CD8-positive, alpha-beta memory T cell (primary cell): Measurements from ENCODE around the gene FER1L5. TPM values are rescaled to one million over a fixed set of nuclear protein-coding genes. Genes with fewer than 3 reads are reported as not detected.

ENCODE experiments used
- CTCF ChIA-PET: fragments of 350-600 bp; sonication (Branson Sonifier 250); formaldehyde crosslinking; loops from one replicate; lab custom pipeline; 2021; ENCODE audit warnings: antibody characterized with exemption; lab: Charles Lee
- POLR2A ChIA-PET: fragments of 350-600 bp; sonication (Branson Sonifier 250); formaldehyde crosslinking; loops from one replicate; lab custom pipeline; 2021; ENCODE audit warnings: antibody characterized with exemption; lab: Charles Lee
- DNase-seq, 5 donors: peaks; one replicate each; pipeline versions ENCODE4 v3.0.0 to v3.0.0-alpha.2; 2020 to 2022; ENCODE audit warnings: mixed read lengths in 1 of 5
- H3K27ac ChIP-seq: one replicate; pipeline ENCODE4 v1.7.0; 2013; ENCODE audit warnings: low read depth, mild to moderate bottlenecking, low read length, moderate library complexity
- H3K27me3 ChIP-seq: 2 replicates; pipeline ENCODE4 v1.7.0; 2013; ENCODE audit warnings: low read length, mild to moderate bottlenecking; ENCODE audit not compliant: insufficient read depth, poor library complexity, severe bottlenecking
- H3K36me3 ChIP-seq: 2 replicates; pipeline ENCODE4 v1.7.0; 2013; ENCODE audit warnings: mild to moderate bottlenecking, low read length, moderate library complexity; ENCODE audit not compliant: insufficient read depth
- H3K4me1 ChIP-seq: 2 replicates; pipeline ENCODE4 v1.7.0; 2013; ENCODE audit warnings: mild to moderate bottlenecking, low read length, moderate library complexity; ENCODE audit not compliant: insufficient read depth
- H3K4me3 ChIP-seq: 2 replicates; pipeline ENCODE4 v1.7.0; 2013; ENCODE audit warnings: mild to moderate bottlenecking, low read length
- H3K9me3 ChIP-seq: 2 replicates; pipeline ENCODE4 v1.7.0; 2013; ENCODE audit warnings: mild to moderate bottlenecking, low read length
- H3K27ac Mint-ChIP-seq, 8 donors: one replicate each; pipeline ENCODE4 v1.8.0; 2020 to 2021; ENCODE audit warnings: mixed read lengths in 8 of 8, mild to moderate bottlenecking in 6 of 8, inconsistent platforms in 3 of 8, moderate library complexity in 3 of 8
- H3K27me3 Mint-ChIP-seq, 2 donors: one replicate each; pipeline ENCODE4 v1.8.0; 2020 to 2021; ENCODE audit warnings: mixed read lengths in 2 of 2, mild to moderate bottlenecking in 1 of 2, moderate library complexity in 1 of 2
- H3K36me3 Mint-ChIP-seq, 3 donors: one replicate each; pipeline ENCODE4 v1.8.0; 2020 to 2021; ENCODE audit warnings: mixed read lengths in 3 of 3, inconsistent platforms in 1 of 3, mild to moderate bottlenecking in 1 of 3
- H3K4me1 Mint-ChIP-seq, 3 donors: one replicate each; pipeline ENCODE4 v1.8.0; 2020 to 2021; ENCODE audit warnings: mixed read lengths in 3 of 3, inconsistent platforms in 1 of 3, mild to moderate bottlenecking in 1 of 3
- H3K4me3 Mint-ChIP-seq, 7 donors: one replicate each; pipeline ENCODE4 v1.8.0; 2020 to 2021; ENCODE audit warnings: mixed read lengths in 7 of 7, mild to moderate bottlenecking in 6 of 7, moderate library complexity in 4 of 7, inconsistent platforms in 2 of 7
- H3K9me3 Mint-ChIP-seq, 5 donors: one replicate each; pipeline ENCODE4 v1.8.0; 2020 to 2022; ENCODE audit warnings: mixed read lengths in 5 of 5, mild to moderate bottlenecking in 3 of 5, moderate library complexity in 2 of 5, inconsistent platforms in 1 of 5
- polyA plus RNA-seq: library from polyadenylated mRNA; unstranded; fragments of 300-500 nt; fragmentation: Illumina TruSeq; gene quantifications from one replicate; pipeline ENCODE4 v1.2.3, GENCODE V29; 2021
- total RNA-seq, 2 experiments: library from RNA; stranded (reverse); gene quantifications; one replicate each; pipeline ENCODE4 v1.2.3, GENCODE V29; 2021

Gene FER1L5
- total RNA-seq (not detected), polyA plus RNA-seq (not detected)

GRCh38 chr2:96642564-96643360 is at the start of gene FER1L5:
Gene FER1L5 (plus strand): TSS chr2:96642764. CDS start chr2:96642837, 73 bp downstream.
- no peak for DNase-seq
- no peaks in the 10 kb centered on the region for H3K9me3 Mint-ChIP-seq
- Histone ChIP-seq H3K36me3 (no peaks in the 10 kb centered on the region), H3K9me3 (no peaks in the 10 kb centered on the region), H3K27me3 (no peaks in the 10 kb centered on the region), H3K27ac (no peak within 1 kb of the TSS), H3K4me3 (no peak within 1 kb of the TSS), H3K4me1 (peaks cover 6% of the 10 kb centered on the region)
- peaks cover 0 to 3% of the 10 kb centered on the region in 2 donors for H3K27me3 Mint-ChIP-seq
- peaks cover 3 to 4% (median 3%) of the 10 kb centered on the region in 3 donors for H3K4me1 Mint-ChIP-seq
- peaks cover 0 to 1% (median 0%) of the 10 kb centered on the region in 3 donors for H3K36me3 Mint-ChIP-seq
- ChIA-PET CTCF (no interaction called here), POLR2A (no interaction called here)
- H3K4me3 Mint-ChIP-seq = no peak within 1 kb of the TSS
- no peak within 1 kb of the TSS for H3K27ac Mint-ChIP-seq

GRCh38 chr2:96594282-96594681 is 48.3 kb upstream of the FER1L5 start:
- no peaks in the 10 kb centered on the region for H3K27me3 ChIP-seq
- Mint-ChIP-seq H3K27me3 (no peaks in the 10 kb centered on the region), H3K4me1 (peaks cover 39 to 56% (median 55%) of the 10 kb centered on the region in 3 donors), H3K9me3 (no peaks in the 10 kb centered on the region), H3K27ac (peak overlapping the region; percentile 78 to 96 (median 86)), H3K4me3 (peak overlapping the region in 6 of 7 donors; percentile 46 to 68 (median 62)), H3K36me3 (peaks cover 11 to 77% (median 22%) of the 10 kb centered on the region in 3 donors)
- no peak overlapping the region for H3K27ac ChIP-seq
- peak overlapping the region; percentile 15 for H3K4me3 ChIP-seq
- H3K9me3 ChIP-seq = no peaks in the 10 kb centered on the region
- peaks cover 27% of the 10 kb centered on the region for H3K4me1 ChIP-seq
- no peak for DNase-seq
- ChIA-PET CTCF (interaction anchor here (1.1 to 3.5 kb wide), 5 partner anchors 40 to 206 kb away, joined by 3 to 10 read pairs (median 4); no protein-coding TSS in a partner anchor), POLR2A (interaction anchor here (0.7 to 1.2 kb wide), 3 partner anchors 43 to 448 kb away, joined by 3 to 9 read pairs (median 3); no protein-coding TSS in a partner anchor)
- H3K36me3 ChIP-seq = peaks cover 13% of the 10 kb centered on the region

- POLR2A ChIA-PET = interaction anchor here (0.7 to 1.2 kb wide), 3 partner anchors 43 to 448 kb away, joined by 3 to 9 read pairs (median 3); no protein-coding TSS in a partner anchor
- Histone ChIP-seq H3K4me1 (peaks cover 27% of the 10 kb centered on the region), H3K4me3 (peak overlapping the region; percentile 15), H3K27me3 (no peaks in the 10 kb centered on the region), H3K36me3 (peaks cover 15% of the 10 kb centered on the region), H3K9me3 (no peaks in the 10 kb centered on the region), H3K27ac (no peak overlapping the region)
- H3K27ac Mint-ChIP-seq = peak overlapping the region; percentile 78 to 96 (median 86)
- H3K36me3 Mint-ChIP-seq = peaks cover 11 to 78% (median 20%) of the 10 kb centered on the region in 3 donors
- H3K4me1 Mint-ChIP-seq = peaks cover 37 to 53% (median 51%) of the 10 kb centered on the region in 3 donors
- H3K27me3 Mint-ChIP-seq = no peaks in the 10 kb centered on the region
- H3K9me3 Mint-ChIP-seq = no peaks in the 10 kb centered on the region
- CTCF ChIA-PET = interaction anchor here (1.1 to 3.5 kb wide), 4 partner anchors 41 to 206 kb away, joined by 3 to 10 read pairs (median 4); no protein-coding TSS in a partner anchor
- DNase-seq = peak in 2 of 5 donors; percentile 31 to 37
- H3K4me3 Mint-ChIP-seq = peak overlapping the region in 6 of 7 donors; percentile 46 to 68 (median 62)
Observed at GRCh38 chr2:96594691-96595152, 47.8 kb upstream of the FER1L5 start.

GRCh38 chr2:96596596-96596995 is 46.0 kb upstream of the FER1L5 start:
- H3K36me3 ChIP-seq = peaks cover 28% of the 10 kb centered on the region
- H3K4me1 ChIP-seq = peaks cover 27% of the 10 kb centered on the region
- no peaks in the 10 kb centered on the region for H3K9me3 ChIP-seq
- Mint-ChIP-seq H3K4me1 (peaks cover 37 to 49% (median 46%) of the 10 kb centered on the region in 3 donors), H3K27ac (peak overlapping the region in 4 of 8 donors; percentile 13 to 60 (median 38)), H3K36me3 (peaks cover 11 to 91% (median 35%) of the 10 kb centered on the region in 3 donors), H3K27me3 (no peaks in the 10 kb centered on the region), H3K9me3 (no peaks in the 10 kb centered on the region), H3K4me3 (no peak overlapping the region)
- H3K27me3 ChIP-seq = no peaks in the 10 kb centered on the region
- no peak overlapping the region for H3K4me3 ChIP-seq
- no peak overlapping the region for H3K27ac ChIP-seq
- ChIA-PET POLR2A (interaction anchor here (0.8 kb wide), 1 partner anchor 116 kb away, joined by 4 read pairs; no protein-coding TSS in a partner anchor), CTCF (no interaction called here)
- no peak for DNase-seq

GRCh38 chr2:96599941-96600340 is 42.6 kb upstream of the FER1L5 start:
- no peaks in the 10 kb centered on the region for H3K27me3 ChIP-seq
- no peaks in the 10 kb centered on the region for H3K27me3 Mint-ChIP-seq
- peaks cover 57% of the 10 kb centered on the region for H3K36me3 ChIP-seq
- peaks cover 9% of the 10 kb centered on the region for H3K4me1 ChIP-seq
- H3K9me3 ChIP-seq = no peaks in the 10 kb centered on the region
- no peak overlapping the region for H3K4me3 Mint-ChIP-seq
- no peaks in the 10 kb centered on the region for H3K9me3 Mint-ChIP-seq
- peaks cover 3 to 91% (median 30%) of the 10 kb centered on the region in 3 donors for H3K36me3 Mint-ChIP-seq
- CTCF ChIA-PET = no interaction called here
- no peak overlapping the region for H3K27ac ChIP-seq
- no peak overlapping the region for H3K4me3 ChIP-seq
- DNase-seq = no peak
- H3K27ac Mint-ChIP-seq = peak overlapping the region in 4 of 8 donors; percentile 1 to 52 (median 28)
- peaks cover 12 to 16% (median 13%) of the 10 kb centered on the region in 3 donors for H3K4me1 Mint-ChIP-seq
- POLR2A ChIA-PET = no interaction called here

GRCh38 chr2:96601382-96602292 is 40.9 kb upstream of the FER1L5 start:
- H3K36me3 Mint-ChIP-seq = peaks cover 0 to 92% (median 44%) of the 10 kb centered on the region in 3 donors
- Histone ChIP-seq H3K9me3 (no peaks in the 10 kb centered on the region), H3K4me1 (no peaks in the 10 kb centered on the region), H3K27ac (no peak overlapping the region), H3K27me3 (no peaks in the 10 kb centered on the region), H3K4me3 (no peak overlapping the region), H3K36me3 (peaks cover 68% of the 10 kb centered on the region)
- no peaks in the 10 kb centered on the region for H3K9me3 Mint-ChIP-seq
- POLR2A ChIA-PET = no interaction called here
- CTCF ChIA-PET = interaction anchor here (0.8 to 1.3 kb wide), 3 partner anchors 159 to 222 kb away, joined by 3 to 5 read pairs (median 4); partner anchors contain the start of gene CNNM4
- H3K4me3 Mint-ChIP-seq = peak overlapping the region in 1 of 7 donors; percentile 41
- peak overlapping the region in 7 of 8 donors; percentile 19 to 79 (median 73) for H3K27ac Mint-ChIP-seq
- peaks cover 3 to 8% (median 6%) of the 10 kb centered on the region in 3 donors for H3K4me1 Mint-ChIP-seq
- no peak for DNase-seq
- H3K27me3 Mint-ChIP-seq = no peaks in the 10 kb centered on the region

- Mint-ChIP-seq H3K36me3 (peaks cover 0 to 93% (median 49%) of the 10 kb centered on the region in 3 donors), H3K27me3 (no peaks in the 10 kb centered on the region), H3K4me3 (no peak overlapping the region), H3K4me1 (peaks cover 0 to 13% (median 5%) of the 10 kb centered on the region in 3 donors), H3K9me3 (no peaks in the 10 kb centered on the region), H3K27ac (peak overlapping the region in 5 of 8 donors; percentile 3 to 80 (median 35))
- no peak overlapping the region for H3K27ac ChIP-seq
- DNase-seq = peak in 1 of 5 donors; percentile 53
- no peaks in the 10 kb centered on the region for H3K9me3 ChIP-seq
- CTCF ChIA-PET = interaction anchor here (0.8 to 1.3 kb wide), 3 partner anchors 158 to 221 kb away, joined by 3 to 5 read pairs (median 4); partner anchors contain the start of gene CNNM4
- no peak overlapping the region for H3K4me3 ChIP-seq
- POLR2A ChIA-PET = no interaction called here
- H3K36me3 ChIP-seq = peaks cover 75% of the 10 kb centered on the region
- H3K4me1 ChIP-seq = no peaks in the 10 kb centered on the region
- H3K27me3 ChIP-seq = no peaks in the 10 kb centered on the region
Observed at GRCh38 chr2:96602330-96602823, 40.2 kb upstream of the FER1L5 start.
